ENCODE measurements around the gene GRID1. TPM values are rescaled to one million over a fixed set of nuclear protein-coding genes. Genes with fewer than 3 reads are reported as not detected.
"Not testable (repeated sequence)": the region's sequence is repeated elsewhere in the genome, so short reads cannot be mapped to it uniquely, and the experiment has no call there.

Gene GRID1
- polyA plus RNA-seq, 4 donors = 1.4 to 1.9 (median 1.6) TPM

GRCh38 chr10:86102451-86102850 is 264.1 kb downstream of the GRID1 start:
- no peak for DNase-seq (ENCODE audit: low read depth in 4 of 4, low spot score in 2 of 4)

GRCh38 chr10:86102031-86102430 is 264.6 kb downstream of the GRID1 start:
- no peak for DNase-seq (ENCODE audit: low read depth in 4 of 4, low spot score in 2 of 4)

- no peak for DNase-seq (ENCODE audit: low read depth in 4 of 4, low spot score in 2 of 4)
Measured at GRCh38 chr10:86100581-86101061, 266.0 kb downstream of the GRID1 start.

- DNase-seq (ENCODE audit: low read depth in 4 of 4, low spot score in 2 of 4) = no peak
Measured at GRCh38 chr10:86099542-86100334, 266.9 kb downstream of the GRID1 start.

- no peak for DNase-seq (ENCODE audit: low read depth in 4 of 4, low spot score in 2 of 4)
Measured at GRCh38 chr10:86098187-86098881, 268.3 kb downstream of the GRID1 start.

GRCh38 chr10:86095061-86095460 is 271.5 kb downstream of the GRID1 start:
- DNase-seq (ENCODE audit: low read depth in 4 of 4, low spot score in 2 of 4) = not testable (repeated sequence)

GRCh38 chr10:86092311-86092710 is 274.3 kb downstream of the GRID1 start:
- not testable (repeated sequence) for DNase-seq (ENCODE audit: low read depth in 4 of 4, low spot score in 2 of 4)

- no peak for DNase-seq (ENCODE audit: low read depth in 4 of 4, low spot score in 2 of 4)
Measured at GRCh38 chr10:86091216-86091615, 275.4 kb downstream of the GRID1 start.

GRCh38 chr10:86090807-86091206 is 275.8 kb downstream of the GRID1 start:
- no peak for DNase-seq (ENCODE audit: low read depth in 4 of 4, low spot score in 2 of 4)

GRCh38 chr10:86087716-86088115 is 278.9 kb downstream of the GRID1 start:
- no peak for DNase-seq (ENCODE audit: low read depth in 4 of 4, low spot score in 2 of 4)

GRCh38 chr10:86086418-86086817 is 280.2 kb downstream of the GRID1 start:
- DNase-seq (ENCODE audit: low read depth in 4 of 4, low spot score in 2 of 4) = no peak

GRCh38 chr10:86085686-86086085 is 280.9 kb downstream of the GRID1 start:
- no peak for DNase-seq (ENCODE audit: low read depth in 4 of 4, low spot score in 2 of 4)

- no peak for DNase-seq (ENCODE audit: low read depth in 4 of 4, low spot score in 2 of 4)
Measured at GRCh38 chr10:86085136-86085535, 281.5 kb downstream of the GRID1 start.

GRCh38 chr10:86084585-86084984 is 282.0 kb downstream of the GRID1 start:
- DNase-seq (ENCODE audit: low read depth in 4 of 4, low spot score in 2 of 4) = no peak

GRCh38 chr10:86083664-86084175 is 282.9 kb downstream of the GRID1 start:
- no peak for DNase-seq (ENCODE audit: low read depth in 4 of 4, low spot score in 2 of 4)

- no peak for DNase-seq (ENCODE audit: low read depth in 4 of 4, low spot score in 2 of 4)
Measured at GRCh38 chr10:86083206-86083605, 283.4 kb downstream of the GRID1 start.

- no peak for DNase-seq (ENCODE audit: low read depth in 4 of 4, low spot score in 2 of 4)
Measured at GRCh38 chr10:86082556-86082955, 284.0 kb downstream of the GRID1 start.

GRCh38 chr10:86079088-86079487 is 287.5 kb downstream of the GRID1 start:
- no peak for DNase-seq (ENCODE audit: low read depth in 4 of 4, low spot score in 2 of 4)

- DNase-seq (ENCODE audit: low read depth in 4 of 4, low spot score in 2 of 4) = no peak
Measured at GRCh38 chr10:86078639-86079035, 288.0 kb downstream of the GRID1 start.

- DNase-seq (ENCODE audit: low read depth in 4 of 4, low spot score in 2 of 4) = no peak
Measured at GRCh38 chr10:86077871-86078638, 288.5 kb downstream of the GRID1 start.

GRCh38 chr10:86077271-86077670 is 289.3 kb downstream of the GRID1 start:
- no peak for DNase-seq (ENCODE audit: low read depth in 4 of 4, low spot score in 2 of 4)

Measured in left renal cortex interstitium (tissue), 4 donors.